Stimulated activated CD8-positive, alpha-beta memory T cell treated with anti-CD3 and anti-CD28 coated beads, Interleukin-15, amount 100 ng/mL, for 1 hour (primary cell): ENCODE data around the gene RILP.

Source experiments
- DNase-seq: peaks from one replicate; pipeline ENCODE4 v3.0.0-alpha.2; 2020; ENCODE audit warnings: low read depth

Gene RILP

DNA sequence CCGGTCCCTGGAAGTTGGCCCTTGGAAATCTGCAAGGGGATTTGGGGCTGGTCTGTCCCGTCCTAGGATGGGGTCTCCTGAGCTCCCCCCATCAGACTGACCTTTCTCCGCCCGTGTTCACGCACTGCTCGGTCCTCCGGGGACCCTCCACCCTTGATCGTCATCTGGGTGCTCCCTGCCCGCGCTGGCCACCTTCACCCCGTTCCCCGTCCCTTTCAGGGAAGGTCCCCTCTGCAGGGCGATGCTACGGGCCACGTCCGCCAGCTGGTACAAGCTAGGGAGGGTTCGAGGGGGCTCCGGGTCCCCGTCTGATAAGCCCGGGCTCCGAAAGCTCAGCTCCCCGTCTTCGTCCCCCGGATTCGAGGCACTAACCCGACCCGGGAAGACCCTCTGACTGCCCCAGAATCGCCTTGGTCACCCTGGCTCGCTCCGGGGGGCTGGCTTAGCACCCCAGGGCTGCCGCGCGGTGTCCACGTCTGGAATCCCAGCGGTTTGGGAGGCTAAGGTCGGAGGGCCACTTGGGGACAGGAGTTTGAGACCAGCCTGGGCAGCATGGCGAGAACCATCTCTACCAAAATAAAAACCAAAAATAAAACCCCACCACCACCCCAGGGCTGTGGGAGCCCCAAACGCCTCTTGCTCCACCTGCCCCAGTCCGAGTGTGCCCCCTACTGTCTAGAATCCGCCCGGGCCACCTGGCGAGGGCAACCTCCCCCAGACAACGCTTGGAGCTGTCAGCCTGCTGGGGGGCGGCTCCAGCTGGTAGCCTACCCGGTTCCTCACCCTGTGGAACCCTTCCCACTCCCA, 20.0 kb downstream of the RILP start:
- DNase-seq, result peak; percentile 49

DNA sequence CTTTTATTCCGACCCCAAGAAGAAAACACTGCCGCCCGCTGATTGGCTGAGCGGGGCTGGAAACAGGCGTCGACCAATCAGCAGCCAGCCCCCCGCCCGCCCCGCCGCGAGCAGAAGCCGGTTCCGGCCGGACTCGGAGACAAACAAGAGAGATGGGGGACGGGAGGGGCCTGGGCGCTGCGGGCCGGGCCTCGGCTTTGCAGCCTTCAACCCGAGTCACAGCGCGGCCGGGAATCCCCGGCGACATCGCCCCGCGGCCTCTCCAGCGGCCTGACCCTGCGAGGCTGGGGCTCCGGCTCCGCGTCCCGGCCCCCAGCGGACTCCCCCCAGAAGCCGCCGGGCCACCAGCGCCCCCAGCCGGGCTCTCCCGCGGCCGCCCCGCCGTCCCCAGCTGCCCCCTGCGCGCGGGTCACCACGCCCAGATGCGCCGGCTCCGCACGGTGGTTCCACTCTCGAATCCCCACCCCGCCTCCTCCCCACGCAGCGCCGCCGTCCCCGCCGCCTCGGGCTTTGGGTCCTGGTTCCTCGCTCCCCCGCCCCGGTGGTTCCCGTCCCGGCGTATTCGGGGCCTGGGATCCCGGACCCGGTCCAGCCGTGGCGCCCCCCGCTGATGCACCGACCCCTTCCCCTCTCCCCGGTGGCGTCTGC, 20.7 kb downstream of the RILP start:
- DNase-seq, result peak; percentile 82

DNA sequence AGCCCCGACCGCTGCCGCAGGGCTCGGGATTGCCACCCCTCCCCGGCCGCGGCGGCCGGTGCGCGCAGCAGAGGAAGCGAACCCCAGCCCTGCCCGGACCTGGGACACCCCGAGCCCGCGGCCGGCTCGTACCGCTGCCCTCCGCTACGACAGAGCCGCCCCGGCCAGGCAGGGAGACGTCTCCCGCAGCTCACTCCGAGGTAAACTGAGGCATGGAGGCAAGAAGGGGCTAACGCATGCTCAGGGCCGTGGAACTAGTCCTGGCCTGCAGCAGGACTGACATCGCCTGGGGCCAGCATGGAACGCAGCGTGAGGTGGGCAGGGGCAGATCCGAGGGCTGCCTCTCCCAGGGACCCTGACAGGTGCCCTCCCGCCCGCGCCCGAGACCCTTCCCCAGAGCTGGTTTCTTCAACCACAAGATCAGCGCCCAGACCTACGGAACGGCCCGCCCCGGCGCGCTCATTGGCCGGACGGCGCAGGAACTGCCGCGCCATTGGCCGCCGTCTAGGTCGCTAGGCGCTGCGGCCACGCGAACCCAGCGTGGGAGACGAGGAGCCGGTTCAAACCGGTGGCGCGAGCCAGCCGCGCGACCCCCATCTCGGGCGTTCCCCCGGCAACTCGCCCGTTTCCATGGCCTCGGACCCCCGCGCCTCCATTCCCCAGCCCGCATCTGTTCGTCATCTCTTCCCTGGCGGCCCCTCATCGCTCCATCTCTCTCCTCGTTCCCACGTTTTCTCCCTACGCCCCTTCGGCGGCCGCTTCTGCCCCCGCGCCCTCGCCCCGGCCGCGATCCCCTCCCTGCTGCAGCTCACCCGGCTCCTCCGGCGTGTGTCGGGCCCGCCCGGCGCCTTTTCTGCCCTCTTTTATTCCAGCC, 21.4 kb downstream of the RILP start, which contains the start of gene SLC43A2:
Gene SLC43A2, minus strand, starts transcription at position 853 of the 874 bp plus-strand sequence. CDS start 960 bp downstream, outside the sequence.
- DNase-seq, result peak; percentile 42

DNA sequence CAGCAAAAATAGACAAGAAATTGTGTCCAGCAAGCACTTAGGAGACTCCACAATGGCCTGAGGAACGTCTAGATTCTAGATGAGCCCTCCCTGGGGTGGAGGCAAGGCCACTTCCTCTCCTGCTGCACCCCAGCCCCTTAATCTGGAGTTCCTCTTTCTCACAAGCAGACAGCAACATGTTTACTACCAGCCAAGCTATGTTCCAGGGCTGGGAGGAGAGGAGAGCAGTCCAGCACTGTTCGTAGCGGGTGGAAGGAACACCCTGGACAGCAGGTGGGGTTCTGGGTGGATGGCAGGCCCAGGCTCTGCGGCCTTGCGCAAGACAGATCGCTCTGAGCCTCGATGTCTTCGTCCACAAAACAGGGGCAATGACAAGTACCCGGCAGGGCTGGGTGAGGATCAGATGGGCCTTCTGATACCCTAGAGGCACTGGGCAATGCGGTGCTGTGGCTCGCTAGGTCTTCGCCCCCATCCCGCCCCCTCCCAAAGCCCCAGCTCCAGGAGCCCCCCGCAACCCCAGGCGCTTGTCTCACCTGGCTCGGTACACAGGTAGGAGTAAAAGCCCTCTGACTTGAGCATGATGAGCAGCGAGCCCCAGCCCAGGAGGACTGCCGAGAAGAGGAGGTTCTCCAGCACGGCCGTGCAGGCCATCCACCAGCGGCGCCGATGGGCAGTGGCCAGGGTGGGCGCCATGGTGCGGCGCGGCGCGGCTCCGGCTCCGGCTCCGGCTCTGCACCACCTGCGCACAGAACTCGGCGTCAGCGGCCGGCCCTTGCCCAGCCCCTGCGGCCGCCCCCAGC, 22.3 kb downstream of the RILP start:
- no peak for DNase-seq

DNA sequence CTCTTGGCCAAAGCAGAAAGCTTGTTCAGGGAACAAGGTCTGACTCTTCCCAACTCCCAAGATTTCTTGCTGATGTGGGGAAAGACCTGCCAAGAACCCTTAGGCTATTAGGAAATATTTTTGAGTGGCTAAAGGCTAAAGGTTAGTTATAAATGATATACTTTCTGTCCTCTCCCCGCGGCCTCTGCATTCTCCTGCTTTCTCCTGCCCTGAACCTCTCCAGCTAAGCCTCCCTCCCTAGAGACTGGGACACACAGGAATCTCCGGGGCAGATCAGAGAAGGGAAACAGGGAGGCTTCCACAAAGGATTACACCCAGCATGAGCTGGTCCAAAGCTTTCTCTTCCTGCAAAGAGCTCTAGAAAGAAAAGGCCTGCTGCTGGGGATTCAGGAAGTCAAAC, 23.3 kb downstream of the RILP start:
- no peak for DNase-seq

DNA sequence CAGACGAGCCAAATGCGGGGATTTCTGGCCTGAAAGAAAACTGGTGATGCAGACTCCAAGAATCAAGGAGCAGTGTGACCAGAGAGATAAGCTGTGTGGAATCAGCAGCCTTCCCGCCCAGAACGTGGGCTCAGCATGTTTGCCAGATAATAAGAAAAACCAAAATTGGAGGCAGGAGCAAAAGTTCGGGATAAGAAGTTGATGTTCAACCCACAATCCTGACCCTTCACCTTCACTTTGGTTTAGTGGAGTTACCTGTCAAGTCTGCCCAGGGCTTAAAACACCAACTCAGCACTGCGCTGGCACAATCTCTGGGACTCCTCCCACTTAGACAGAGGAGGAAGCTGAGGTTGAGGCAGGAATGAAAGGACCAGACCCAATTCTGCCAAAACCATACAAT, 24.1 kb downstream of the RILP start:
- DNase-seq, result no peak

DNA sequence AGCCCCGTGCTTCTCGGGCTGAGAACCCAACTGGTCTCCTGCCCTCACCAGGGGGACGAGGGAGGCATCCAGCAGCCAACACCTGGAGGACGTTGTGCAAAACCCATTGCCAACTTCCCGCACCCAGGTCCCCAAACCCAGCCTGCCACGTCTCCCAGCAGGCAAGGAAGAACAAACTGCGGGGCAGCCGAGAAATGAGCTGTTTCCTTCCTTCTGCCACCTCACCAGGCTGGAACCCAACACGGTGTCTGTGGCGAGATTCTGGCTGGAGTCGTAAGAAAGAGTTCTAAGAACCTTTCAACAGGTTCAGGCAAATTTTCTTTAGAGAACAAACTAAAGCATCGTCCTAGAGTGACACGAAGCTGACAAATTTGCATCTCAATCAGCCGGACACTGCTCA, 24.6 kb downstream of the RILP start:
- DNase-seq, result no peak

DNA sequence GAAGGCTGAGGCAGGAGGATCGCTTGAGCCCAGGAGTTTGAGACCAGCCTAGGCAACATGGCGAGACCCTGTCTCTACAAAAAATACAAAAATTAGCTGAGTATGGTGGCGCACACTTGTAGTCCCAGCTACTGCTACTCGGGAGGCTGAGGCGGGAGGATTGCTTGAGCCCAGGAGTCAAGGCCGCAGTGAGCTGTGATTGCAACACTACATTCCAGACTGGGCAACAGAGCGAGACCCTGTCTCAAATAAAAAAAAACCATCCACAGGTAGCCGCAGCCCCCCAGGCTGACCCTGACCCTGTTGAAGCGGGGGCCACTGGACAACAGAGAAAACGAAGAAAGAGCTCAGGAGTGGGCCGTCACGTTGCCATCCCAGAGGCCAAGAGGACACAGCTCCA, 25.0 kb downstream of the RILP start:
- DNase-seq, result no peak

DNA sequence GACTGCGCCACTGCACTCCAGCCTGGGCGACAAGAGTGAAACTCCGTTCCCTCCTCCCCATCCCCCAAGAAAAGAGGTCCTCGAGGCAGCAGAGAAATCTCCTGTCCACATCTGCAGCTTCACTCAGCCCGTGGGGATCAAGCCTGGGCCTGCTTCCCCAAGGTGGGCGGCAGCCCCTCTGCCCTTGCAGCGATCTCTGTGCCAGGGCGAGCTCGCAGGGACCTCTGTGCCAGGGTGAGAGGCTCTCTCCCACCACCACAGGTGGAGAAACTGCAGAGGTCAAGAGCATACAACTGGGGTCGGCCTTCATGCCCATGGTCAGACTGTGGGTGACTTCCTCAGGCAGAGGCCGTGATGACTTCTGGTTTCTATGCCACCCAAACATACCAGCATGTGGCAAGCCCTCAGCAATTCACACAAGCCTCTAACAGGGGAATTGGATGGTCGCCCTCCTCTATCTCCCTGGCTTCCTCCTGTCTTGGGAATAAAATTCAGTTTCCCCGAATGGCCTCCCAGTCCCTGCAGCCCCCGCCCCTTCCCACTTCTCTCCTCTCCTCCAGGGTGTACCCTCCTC, 26.5 kb downstream of the RILP start:
- DNase-seq, result no peak

DNA sequence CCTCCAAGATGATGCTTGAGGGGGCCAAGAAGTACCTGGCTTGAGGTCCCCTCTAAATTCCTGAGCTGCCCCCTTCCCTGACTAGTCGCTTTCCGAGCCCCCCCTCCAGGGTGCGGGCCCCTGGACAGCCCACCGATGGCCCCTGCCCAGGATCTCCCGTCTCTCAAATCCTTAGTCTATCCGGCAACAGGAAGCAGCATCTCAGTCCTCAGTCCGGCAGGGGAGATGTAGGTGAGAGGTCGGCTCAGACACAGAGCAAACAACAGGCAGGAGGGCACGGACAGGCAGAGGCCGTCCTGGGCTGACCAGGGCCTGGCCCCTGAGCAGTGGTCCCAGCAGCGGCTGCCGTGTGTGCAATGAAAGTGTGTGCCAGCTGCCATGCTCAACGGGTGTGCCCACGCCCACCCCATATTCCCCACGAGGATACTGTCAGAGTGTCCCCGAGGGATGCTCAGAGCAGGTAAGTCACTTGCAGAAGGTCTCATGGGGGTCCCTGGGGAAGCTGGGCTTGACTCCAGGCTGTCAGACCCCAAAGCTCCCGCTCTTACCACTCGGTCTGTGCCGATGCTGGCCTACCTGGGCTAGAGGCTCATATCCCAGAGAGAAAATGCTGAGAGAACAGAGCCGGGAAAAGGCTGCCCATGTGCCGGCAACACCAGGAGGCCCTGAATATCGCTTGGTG, 28.3 kb downstream of the RILP start:
- no peak for DNase-seq

DNA sequence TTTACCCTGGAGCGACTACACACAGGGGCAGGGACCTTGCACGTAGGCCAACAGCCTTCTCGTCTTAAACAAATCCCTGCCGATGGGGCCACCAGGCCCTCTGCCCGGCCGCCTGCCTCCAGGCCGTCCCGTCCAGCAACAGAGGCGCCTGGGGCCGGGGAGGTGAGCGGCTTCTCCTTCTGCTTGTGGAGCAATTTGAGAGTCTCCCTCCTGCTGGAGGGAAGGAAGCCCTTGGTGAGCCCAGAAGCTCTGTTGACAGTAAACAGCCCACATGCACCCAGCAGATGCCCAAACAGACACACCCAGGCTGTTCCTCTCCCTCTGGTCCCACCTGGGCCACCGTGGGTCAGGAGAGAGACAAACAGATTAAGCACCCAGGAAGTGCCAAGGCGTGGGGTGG, 29.2 kb downstream of the RILP start:
- no peak for DNase-seq

DNA sequence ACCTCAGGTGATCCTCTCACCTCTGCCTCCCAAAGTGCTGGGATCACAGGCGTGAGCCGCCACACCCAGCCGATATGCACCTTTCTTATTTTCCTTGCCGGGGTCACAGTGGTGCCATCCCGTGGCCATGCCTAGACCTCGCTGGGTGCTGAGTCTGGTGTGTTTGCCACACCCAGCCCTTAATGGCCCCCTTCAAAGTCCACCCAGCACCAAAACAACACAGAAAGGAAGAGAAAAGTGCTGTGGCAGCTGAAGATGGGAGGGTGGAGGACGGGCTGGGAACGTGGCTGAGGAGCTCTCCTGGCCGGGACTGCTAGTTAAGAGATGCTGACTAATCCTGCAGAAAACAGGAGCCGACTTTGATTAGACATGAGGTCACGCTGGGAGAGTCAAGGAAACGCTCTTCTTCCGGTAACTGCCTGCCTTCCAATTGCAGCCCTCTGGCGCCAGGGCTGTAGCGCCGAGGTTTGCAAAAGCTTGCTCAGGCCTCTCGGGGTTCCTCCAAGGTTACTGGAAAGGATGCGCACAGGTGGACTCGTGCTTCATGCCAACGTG, 32.0 kb downstream of the RILP start:
- no peak for DNase-seq

DNA sequence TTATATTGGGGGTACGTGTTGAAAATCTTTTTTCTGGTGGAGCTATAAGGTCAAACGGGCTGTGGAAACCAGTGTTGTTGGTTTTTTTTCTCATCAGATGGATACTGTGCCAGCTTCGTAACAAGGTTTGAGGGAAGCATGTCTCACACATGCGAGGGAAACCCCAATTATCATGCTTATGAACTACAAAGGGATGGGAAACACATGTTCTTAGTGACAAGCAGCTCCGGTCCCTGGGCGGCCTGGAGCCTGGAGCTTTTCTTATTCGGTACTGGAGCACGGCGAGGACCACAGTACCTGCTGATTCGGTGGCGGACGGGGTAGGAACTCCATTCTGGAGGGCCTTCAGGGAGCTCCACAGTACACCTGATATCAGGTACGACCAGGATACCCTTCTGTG, 33.6 kb downstream of the RILP start:
- DNase-seq, result no peak

DNA sequence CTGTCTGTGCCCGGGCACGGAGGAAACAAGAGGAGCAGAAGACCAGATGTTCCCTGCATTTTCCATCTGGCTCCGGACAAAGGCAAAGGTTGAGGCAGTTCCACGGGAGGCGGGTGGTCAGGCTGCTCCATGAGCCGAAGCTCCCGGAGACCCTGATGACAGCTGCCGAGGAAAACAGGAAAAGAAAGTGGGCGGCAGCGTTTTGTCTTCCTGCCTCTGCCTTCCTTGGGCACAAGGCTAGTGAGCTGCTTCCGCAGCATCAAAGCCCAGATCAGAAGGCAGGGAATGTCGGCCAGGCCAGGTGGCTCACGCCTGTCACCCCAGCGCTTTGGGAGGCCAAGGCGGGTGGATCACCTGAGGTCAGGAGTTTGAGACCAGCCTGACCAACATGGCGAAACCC, 37.3 kb downstream of the RILP start:
- no peak for DNase-seq

DNA sequence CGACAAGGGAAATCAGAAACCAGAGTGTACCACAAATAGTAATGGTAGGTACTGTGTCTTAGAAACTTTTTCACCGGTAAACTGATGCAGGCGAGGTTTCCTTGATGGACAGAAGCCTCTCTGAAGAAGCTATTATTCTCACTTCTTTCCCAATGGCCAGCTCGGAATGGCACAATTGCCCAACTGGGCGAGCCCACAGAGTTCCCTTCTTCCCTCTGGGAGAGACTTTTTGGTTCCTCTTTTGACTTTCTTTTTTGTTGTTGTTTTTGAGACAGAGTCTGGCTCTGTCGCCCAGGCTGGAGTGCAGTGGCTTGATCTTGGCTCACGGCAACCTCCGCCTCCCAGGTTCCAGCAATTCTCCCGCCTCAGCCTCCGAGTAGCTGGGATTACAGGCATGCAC, 38.0 kb downstream of the RILP start:
- DNase-seq, result no peak

DNA sequence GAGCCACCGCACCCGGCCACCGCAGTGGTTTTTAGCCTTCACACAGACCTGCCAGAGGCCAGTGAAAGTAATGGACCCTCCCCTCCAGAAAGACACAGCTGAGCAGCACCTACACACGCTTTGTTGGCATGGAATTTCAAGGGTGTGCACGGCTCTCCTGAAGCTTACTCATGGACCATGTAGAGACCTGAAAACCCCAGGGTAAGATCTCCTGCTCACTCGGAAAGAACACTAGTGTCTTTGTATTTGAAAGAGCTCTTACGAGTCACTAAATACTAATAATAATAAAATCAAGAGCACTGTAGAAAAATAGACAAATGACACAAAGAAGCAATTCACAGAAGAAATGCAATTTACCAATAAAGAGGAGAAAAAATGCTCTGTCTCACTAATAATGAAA, 41.0 kb downstream of the RILP start:
- no peak for DNase-seq

DNA sequence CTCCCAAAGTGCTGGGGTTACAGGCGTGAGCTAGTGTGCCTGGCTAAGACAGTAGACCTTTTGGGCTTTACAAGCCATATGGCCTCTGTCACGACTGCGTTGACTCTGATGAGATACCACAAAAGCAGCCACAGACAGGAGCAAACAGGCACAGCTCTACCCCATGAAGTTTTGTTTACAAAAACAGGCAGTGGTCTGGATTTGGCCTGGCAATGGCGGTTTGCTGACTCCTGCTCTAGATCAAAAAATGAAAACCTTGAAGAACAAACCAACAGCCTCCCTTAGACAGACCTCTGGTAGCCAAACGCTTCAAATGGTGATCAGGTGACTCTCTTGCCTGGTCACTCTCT, 41.7 kb downstream of the RILP start:
- DNase-seq, result no peak

DNA sequence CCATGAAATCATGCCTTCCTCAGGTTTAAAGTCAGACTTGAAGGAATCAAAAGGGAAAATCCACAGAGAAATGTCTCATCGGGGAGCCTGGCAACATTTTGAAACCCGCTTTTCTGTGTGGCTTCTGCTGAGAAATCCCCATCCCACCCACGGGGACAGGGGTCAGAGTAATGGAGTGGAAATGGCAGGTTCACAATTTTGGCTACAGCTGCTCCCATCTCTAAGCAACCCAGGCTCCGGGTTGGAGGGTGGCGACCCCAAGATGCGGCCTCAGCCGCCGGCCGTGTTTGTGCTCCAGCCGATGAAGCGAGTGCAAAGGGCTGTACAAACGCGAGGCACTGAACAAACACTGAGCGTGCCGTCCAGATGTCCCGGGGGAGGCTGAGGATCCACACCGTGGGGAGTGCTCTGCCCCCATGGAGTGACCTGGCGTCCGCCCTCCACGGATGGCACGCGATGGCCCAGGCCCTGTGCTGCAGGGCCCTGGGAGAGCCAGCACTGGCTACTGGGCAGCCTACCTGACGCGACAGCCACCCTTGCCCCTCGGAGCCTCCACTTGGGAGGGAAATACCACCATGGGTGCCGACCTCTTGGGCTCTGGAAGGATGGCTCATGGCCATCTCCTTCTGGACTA, 43.2 kb downstream of the RILP start:
- no peak for DNase-seq

DNA sequence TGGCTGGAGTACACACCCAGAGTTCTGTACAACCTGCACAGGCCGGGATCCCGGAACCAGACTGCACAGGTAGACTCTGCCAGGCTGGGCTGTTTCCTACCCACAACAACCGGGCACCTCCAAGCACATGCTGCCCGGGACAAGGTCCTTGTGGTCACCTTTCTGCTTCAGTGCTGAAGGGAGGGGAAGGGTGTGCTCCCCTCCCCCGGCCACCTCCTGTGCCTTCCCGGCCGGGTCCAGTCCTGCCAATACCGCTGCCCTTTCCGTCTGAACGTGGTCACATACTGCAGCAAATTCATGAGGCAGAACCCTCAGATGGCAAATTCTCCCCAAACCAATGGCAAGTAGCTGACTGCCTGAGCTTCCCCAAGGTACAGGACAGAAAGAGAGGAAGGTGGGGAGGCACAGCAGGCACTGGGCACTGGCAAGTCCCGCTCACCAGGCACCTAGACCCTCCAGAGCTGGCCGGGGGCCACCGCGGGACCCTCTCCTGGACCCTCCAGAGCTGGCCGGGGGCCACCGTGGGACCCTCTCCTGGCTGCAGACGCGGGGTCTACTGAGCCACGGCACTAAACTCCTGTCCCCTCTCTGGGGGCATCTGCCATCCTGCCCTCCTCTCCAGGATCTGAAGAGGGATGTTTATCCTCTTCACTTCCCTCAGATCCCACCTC, 43.9 kb downstream of the RILP start:
- DNase-seq, result no peak
